HK-2 (cell line): Measurements from ENCODE around the gene LSM2.

ENCODE experiments used
- DNase-seq: peaks from one replicate; pipeline ENCODE4 v3.0.0-alpha.2; 2018; ENCODE audit not compliant: unreplicated experiment

LSM2 gene

DNA sequence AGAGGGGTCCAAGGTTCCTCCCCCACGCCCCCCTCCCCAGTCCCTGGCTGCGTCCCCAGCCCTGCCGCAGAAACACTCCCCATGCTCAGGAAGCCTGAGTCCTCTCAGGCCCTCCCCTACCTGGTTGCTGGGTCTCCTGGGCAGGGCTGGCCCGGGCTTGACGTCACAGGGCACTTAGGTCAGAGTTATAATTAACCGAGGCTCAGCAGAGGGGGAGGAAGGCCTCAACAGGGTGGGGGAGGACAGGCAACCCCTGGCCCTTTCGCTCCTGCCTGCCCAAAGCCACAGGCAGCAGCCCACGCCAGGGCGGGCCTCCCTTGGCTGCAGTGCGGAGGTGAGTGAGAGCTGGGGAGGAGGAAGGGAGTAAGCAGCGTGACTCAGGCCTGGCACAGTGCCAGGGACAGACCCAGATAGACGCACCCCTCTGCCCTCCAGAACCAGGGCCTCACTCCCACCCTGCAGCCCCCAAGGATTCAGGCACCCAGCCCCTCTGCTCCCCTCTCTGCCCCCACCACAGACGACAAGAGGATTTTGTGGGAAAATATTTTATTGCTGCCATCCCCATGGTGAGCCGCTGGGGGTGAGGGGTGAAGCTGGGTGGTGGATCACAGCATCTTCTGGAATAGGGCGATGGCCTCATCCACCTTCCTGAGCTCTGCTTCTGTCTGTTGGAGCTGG, 29.6 kb downstream of the LSM2 start, which contains the start of gene VWA7:
Gene VWA7, minus strand, starts transcription at position 340 of the 678 bp plus-strand sequence. CDS start 549 bp downstream, outside the sequence.
- peak; percentile 94 for DNase-seq

DNA sequence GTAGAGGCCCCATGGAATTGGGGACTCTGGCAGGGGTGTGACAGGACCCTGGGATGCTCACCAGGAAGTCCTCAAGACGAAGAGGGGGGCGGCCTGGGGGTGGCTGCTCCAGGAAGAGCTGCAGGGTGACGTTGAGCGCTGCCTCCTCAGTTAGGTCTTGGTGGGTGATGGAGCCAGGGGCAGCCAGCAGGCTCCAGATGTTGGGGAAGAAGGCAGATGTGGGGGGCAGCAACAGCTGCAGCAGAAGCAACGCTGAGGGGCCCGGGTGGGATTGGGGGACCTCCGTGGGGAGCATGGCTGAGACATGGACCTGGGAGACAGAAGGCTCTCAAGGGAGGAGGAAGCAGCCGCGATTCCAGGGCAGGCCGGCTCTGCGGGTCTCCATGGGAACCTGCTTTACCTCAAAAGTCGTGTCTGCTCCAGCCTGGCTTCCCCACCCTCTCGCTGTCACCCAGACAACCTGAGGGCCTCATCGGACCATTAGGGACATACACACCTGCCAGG, 30.2 kb downstream of the LSM2 start:
- DNase-seq, result no peak

DNA sequence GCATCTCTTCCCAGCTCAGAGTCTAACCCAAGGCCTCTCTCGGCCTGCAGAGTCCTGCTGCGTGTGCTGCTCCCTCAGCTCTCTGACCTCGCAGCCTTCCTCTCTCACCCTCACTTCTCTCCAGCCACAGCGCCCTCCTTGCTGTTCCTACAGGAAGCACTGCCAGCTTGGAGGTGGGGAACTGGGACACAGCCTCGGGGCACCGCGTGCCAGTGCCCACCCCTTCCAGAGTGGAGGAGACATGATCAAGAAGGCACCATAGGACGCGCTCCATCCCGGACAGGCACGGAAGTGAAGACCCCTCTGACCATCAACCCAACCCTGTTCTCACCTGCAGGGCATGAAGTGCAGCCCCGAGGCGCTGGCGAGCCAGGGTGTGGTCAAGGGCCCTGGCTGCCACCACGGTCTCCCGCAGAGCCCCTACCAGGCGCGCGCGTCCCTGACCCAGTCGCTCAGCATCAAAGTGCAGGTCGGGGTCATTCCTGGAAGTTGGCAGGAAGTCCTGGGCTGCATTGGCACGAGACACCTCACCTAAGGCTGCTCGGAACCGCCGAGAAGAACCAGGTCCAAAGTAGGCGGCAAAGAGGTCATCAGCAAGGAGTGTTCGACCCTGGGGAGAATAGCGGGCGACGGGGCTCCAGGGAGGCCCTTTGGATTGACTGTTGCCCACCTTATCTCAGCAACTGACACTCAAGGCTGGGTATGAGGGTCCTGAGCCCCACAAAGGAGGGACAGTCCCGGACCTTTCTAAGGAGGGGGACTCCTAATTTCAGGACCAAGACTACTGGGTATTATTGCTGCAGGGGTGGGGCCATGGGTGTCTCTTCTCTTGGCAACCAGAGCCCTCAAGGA, 30.9 kb downstream of the LSM2 start:
- no peak for DNase-seq

DNA sequence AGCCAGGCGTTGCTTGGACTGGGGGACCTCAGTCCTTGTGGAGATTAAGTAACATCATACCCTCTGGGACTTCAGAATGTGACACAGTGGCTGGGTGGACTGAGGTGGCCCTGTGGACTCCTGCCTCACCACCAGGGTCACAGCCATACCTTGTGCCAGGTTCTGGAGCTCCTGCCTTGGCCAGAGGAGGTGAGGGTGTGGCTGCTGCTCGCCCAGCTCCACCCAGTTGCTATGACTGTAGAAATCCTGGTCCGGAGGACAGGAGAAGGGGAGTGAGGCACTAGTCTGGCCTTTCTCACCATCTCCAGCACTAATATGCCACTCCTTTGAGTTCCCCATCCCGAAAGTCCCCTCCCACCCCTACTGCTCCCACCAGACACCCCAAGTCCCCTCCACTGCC, 31.6 kb downstream of the LSM2 start:
- no peak for DNase-seq

DNA sequence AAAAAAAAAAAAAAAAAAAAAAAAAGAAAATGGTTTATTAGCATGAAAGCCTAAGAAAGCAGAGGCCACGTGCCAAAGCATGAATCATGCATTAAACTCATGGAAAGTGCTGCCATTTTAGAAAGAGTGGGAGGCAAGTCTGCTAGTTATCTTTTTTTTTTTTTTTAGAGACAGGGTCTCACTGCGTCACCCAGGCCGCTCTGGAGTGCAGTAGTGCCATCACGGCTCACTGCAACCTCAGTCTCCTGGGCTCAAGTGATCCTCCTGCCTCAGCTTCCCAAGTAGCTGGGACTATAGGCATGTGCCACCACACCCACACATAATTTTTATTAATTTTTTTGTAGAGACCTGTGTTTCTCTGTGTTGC, 34.8 kb downstream of the LSM2 start:
- no peak for DNase-seq

DNA sequence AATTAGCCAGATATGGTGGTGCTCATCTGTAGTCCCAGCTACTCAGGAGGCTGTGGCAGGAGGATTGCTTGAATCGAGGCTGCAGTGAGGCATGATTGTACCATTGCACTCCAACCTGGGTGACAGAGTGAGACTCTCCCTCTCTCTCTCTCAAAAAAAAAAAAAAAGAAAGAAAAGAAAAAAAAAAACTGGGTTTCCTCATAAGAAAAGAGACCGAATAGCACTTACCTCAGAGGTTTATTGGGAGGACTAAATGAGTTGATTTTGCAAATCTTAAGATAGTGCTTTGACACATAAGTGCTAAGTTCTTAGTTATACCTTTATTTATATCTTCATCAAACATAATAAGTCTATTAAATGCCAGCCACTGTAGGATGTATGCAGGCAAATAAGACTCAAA, 35.9 kb downstream of the LSM2 start:
- DNase-seq, result no peak

DNA sequence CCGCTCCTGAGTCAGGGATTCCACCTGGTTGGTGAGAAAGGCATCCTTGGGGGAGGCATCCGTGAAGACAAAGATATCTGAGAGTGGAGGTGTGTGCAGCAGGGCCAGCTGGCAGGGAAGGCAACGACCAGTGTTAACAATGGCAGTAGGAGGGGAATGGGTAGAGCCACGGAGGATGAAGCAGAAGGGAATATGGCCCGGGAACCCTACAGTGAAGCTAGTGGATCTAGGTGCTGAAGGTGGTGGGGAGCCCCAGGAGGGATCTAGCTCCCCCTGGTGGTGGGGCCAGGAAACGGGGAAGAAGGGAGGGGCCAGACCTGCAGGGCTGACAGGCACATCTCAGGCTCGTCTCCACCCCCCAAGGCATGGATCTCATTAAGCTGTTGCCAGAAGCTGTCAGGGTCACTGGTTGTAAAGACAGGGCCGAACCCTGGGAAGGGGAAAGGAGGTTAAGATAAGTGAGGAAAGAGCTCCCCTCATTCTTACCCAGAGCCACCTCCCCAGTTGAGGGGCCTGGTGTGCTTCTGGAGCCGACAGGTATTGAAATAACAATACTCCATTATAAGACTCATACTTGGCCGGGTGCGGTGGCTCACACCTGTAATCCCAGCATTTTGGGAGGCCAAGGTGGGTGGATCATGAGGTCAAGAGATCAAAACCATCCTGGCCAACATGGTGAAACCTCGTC, 36.9 kb downstream of the LSM2 start:
- DNase-seq, result peak; percentile 84

DNA sequence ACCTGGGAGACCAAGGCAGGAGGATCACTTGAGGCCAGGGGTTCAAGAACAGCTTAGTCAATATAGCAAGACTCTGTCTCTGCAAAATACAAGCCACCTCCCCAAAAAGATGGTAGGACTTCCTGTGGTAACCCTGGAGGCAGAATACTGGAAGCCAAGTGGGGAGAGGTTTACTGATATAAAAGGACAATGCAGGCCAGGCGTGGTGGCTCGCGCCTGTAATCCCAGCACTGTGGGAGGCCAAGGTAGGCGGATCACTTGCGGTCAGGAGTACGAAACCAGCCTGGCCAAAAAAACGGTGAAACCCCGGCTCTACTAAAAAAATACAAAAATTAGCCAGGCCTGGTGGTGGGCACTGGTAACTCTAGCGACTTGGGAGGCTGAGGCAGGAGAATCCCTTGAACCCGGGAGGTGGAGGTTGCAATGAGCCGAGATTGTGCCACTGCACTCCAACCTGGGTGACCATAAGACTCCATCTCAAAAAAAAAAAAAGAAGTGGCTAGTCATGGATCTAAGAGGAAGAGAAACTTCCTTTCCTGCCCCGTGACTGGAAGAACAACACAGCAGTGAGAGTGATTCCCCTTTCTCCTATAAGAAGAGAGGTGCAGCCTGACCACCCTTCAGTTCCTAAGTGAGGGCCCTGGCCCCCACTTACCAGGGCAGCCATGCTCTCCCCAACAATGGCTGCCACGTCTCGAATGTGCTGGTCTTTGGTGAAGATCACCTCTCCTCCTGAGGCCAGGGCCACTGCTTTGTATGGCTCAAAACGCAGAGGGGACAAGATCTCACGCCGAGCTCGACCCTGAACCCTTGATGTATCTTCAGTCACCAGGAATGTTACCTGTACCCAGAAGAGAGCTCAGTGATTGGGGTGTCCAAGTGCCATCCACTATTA, 38.2 kb downstream of the LSM2 start:
- DNase-seq, result no peak

DNA sequence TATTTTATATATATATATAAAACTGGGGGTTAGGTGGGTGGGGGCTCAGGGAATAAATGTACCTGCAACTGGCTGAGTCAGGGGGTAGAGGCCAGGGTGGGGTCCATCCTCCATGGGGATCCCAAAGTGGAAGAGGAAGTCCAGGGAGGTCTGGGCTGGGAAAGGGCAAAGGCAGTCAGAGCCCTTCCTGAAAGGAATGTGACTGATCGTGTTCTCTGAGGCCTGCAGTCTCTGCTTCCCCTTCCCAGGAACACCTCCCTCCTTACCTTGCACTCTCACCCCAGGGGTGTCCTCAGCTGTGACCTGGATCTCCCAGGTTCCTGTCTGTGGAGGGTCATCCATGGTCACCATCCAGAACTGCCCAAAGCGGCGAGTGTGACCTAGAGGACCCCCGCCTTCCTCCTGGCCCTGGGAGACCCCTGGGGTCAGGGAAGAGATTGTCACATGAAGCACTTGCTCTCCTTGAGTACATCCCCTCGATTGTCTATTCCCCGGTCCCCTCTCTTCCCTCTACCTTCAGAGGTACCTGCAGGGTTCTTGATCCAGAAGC, 39.6 kb downstream of the LSM2 start:
- no peak for DNase-seq

DNA sequence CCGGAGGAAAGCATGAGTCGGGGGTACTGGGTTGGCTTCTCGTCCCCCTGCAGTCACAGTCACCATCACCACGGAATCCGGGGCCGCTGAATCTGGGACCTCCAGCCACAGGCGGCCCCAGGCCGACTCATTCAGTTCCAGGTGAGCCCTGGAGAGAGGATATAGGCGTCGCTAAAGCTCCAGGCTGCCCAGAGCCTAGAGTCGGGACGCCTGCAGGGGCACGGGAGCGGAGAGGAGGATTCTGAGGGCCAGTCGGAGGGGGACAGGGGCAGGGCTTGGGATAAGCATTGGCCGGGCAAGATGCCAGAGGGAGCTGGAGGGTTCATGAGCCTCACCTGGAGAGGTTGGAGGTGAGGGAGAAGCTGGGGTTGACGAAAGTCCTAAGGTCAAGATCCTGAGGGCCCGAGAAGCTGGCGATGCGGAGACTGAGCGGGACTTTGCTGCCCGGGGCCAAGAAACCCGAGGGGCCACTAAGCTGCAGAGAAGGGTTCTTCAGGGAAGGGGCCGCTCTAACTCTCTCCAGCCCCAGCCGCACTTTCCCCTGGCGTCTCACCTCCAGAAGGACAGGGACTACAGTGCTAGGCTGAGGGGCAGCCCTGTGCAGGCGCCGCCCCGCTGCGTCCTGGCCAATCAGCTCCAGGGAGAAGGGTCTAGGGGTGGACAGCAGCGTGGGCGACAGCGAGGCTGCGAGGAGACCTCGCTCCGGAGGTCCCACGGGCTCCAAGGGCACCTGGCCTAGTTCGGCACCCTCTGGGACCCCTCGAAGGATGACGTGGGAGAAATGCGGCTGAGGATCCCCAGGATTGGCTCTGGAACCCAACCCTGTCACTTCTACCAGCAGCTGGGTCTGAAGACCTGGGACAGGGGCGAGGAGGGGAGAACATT, 40.6 kb downstream of the LSM2 start:
- DNase-seq, result no peak

DNA sequence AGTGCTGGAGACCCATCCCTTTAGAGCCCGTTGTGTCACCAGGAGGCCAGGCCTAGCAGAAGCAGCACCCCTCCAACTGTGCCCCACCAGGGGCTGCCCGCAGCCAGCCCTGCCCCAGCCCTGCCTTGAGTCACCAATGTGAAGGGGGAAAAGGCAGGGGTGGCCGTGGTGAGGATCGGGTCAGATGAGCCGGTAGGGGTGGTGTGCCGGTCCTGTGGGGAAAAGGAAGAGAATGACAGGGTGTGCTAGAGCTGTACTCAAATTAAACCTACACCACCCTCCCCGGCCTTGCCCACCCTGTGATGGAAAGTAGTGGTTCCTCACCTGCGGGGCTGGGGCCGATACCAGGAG, 41.2 kb downstream of the LSM2 start:
- DNase-seq, result no peak

DNA sequence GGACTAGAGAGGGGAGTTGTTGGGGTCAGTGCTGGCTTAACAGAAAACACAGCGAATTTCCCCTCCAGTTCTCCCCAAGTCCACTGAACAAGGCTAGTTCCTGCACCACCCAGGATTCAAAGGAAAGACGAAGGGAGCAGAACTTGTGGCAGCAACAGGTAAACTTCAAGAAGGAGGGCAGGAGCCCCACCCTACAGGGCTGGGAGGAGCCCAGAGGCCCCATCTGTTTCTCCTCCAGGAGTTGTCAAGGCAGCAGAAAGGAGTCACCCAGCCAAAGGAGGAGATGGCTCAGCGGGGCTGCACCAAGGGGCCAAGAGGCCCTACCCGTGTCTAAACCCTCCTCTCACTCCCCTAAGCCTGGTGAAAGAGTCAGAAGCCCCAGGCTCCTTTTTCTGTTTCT, 42.6 kb downstream of the LSM2 start:
- no peak for DNase-seq

DNA sequence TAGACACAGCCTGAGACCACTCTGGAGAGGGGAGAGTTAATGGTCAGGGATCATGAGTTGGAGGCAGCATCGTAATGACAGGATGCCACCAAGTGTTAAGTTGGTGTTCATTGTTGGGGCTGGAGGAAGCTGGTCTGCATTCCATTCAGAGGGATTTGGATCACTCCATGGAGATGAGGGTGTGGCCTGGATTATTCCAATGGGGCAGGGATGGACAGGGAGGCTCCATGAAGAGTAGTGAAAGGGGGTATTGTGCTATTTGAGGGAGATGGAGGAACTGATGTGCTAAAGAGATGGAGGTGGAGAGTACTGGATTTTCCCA, 43.2 kb downstream of the LSM2 start:
- DNase-seq, result no peak

DNA sequence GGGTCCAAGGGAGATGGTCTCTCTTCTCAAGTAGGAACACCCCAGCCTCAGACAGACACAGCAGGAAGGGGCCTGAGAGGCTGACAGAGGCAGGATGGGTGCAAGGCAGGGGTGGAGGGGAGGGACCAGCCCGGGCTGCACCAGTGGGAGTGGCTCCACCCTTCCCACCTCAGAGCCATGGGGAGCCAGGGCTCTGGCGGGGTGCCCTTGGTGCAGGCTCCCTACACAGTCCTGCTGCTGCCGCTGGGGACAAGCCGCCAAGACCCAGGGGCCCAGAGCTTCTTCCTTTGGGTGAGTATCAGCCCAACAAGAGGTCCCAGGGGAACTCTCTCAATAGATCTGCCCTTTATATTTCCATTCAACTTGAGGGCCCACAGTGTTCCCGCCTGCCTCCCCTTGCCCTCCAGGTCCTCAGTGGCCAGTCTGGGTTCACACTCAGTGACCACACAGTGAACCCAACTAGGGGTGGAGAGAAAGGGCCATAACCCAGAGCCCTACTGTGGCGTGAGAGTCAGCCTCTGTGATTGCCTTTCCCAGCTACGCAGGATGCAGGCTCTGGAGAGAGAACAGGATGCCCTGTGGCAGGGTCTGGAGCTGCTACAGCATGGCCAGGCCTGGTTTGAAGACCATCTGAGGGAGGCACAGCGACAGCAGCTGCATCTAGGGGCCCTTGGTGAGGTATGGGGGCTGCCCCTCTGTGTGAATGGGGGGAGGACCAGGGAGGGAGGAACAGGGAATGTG, 43.7 kb downstream of the LSM2 start:
- DNase-seq, result no peak

DNA sequence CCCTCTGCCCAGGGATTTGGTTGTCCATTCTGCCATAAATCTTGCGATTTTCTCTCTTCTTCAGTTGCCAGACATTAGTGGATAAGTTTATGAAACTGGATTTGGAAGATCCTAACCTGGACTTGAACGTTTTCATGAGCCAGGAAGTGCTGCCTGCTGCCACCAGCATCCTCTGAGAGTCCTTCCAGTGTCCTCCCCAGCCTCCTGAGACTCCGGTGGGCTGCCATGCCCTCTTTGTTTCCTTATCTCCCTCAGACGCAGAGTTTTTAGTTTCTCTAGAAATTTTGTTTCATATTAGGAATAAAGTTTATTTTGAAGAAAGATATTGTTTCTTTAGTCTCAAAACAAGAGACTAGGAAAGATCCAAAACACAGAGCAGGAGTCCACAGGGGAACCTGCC, 44.4 kb downstream of the LSM2 start, which contains the start of gene SAPCD1:
Gene SAPCD1, plus strand, starts transcription at position 301 of the 400 bp plus-strand sequence. CDS start 399 bp downstream, outside the sequence.
- no peak for DNase-seq

DNA sequence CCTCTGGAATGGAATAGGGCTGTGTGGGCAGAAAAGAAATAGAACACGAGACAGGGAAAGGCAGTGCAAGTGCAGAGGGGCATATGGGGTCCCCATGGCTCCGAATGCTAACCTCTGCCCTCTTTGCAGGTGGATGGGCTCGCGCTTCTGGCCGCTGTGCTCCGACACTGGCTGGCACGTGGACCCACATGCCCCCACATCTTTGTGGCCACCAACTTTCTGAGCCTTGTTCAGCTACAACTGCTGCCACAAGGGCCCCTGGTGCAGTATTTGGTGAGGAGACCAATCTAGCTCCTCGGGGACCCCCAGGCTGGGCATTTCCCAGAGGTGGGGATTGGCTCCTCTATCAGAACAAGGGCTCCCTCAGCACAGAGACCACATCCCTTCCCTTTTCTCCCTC, 45.4 kb downstream of the LSM2 start:
- no peak for DNase-seq

DNA sequence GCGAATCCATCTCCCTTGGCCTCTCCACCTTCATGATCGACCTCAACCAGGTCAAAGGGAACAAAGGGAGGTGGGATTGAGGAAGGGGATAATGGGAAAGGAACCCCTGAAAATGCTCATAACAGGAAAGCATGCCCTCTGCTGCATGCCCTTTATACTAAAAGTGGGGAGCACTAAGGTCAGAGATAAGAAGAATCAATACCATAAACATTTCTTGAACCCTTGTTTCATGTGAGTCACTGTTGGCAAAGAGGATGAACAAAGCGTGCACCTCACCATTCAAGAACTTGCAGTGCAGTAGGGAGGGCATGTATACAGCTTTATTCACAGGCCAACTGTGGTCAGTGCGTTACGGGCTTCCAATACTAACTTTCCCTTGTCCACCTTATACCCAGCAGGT, 46.0 kb downstream of the LSM2 start:
- DNase-seq, result no peak

DNA sequence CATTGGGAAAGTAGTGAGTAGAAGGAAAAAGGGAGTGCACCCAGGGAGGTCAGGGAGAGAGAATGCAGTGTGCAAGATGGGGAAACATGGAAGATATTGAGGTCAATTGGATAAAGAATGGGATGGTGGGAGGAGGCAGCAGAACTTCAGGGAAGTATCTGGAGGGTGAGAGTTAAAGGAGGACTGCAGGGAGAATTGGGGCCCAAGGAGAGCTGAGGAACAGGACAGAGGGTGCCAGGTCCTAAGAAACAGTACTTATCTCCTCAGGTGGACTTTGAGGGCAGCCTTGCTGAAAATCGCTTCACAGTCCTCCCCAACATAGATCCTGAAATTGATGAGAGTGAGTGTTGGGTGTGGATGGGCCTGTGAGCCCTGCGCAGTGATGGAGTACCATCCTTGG, 48.5 kb downstream of the LSM2 start:
- DNase-seq, result no peak

DNA sequence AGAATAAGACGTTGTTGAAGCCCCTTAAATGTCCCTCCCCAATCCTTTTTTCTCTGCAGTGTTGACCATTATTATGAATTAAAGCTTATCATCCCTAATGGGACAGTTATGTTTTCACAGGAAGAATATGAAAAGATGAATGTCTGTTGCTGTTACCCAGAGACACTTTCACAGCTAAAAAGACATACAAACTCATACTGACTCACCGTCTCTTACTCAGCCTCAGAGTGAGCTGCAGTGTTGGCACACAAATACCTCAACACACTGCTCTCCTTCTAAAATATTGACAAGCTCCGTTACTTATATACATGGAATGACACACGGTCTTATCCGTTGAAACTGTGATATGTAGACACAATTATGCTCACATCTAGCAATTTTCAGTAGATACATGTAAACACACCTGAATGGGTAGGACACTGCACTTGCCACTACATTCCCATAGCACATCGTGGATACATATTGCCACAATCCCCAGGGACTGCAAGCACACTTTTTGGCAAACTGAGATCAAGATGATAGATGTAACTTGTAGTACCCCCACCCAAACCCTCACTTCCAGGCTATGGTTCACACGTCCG, 53.9 kb downstream of the LSM2 start:
- no peak for DNase-seq
